DMS79 (cell line): ENCODE results near the gene EIF5A2.
"Not testable (repeated sequence)": the region's sequence is repeated elsewhere in the genome, so short reads cannot be mapped to it uniquely, and the experiment has no call there.

Experiments
- DNase-seq: peaks from one replicate; lab custom pipeline; 2025; lab: John Stamatoyannopoulos, UW

EIF5A2 gene

GRCh38 chr3:170896781-170897180 is 11.7 kb downstream of the EIF5A2 start:
- DNase-seq = no peak

- DNase-seq = not testable (repeated sequence)
Measured at GRCh38 chr3:170896333-170896732, 12.1 kb downstream of the EIF5A2 start.

- DNase-seq = no peak
Measured at GRCh38 chr3:170893895-170894294, 14.5 kb downstream of the EIF5A2 start.

- DNase-seq = no peak
Measured at GRCh38 chr3:170889630-170890029, 18.8 kb downstream of the EIF5A2 start.

GRCh38 chr3:170889132-170889531 is 19.3 kb downstream of the EIF5A2 start:
- no peak for DNase-seq

GRCh38 chr3:170884109-170884930 is 24.1 kb downstream of the EIF5A2 start:
- not testable (repeated sequence) for DNase-seq

- DNase-seq = not testable (repeated sequence)
Measured at GRCh38 chr3:170878688-170879087, 29.7 kb downstream of the EIF5A2 start.

GRCh38 chr3:170877311-170877710 is 31.1 kb downstream of the EIF5A2 start:
- DNase-seq = not testable (repeated sequence)

GRCh38 chr3:170876537-170876936 is 31.9 kb downstream of the EIF5A2 start:
- DNase-seq = no peak

GRCh38 chr3:170869645-170870593 is 38.5 kb downstream of the EIF5A2 start, which contains the start of gene RPL22L1:
TSS of gene RPL22L1 (minus strand) at chr3:170870195. CDS start at chr3:170870167, 28 bp downstream.
- no peak for DNase-seq

- no peak for DNase-seq
Measured at GRCh38 chr3:170869239-170869590, 39.2 kb downstream of the EIF5A2 start.

- no peak for DNase-seq
Measured at GRCh38 chr3:170868577-170869238, 39.7 kb downstream of the EIF5A2 start.

- no peak for DNase-seq
Measured at GRCh38 chr3:170867143-170867937, 41.1 kb downstream of the EIF5A2 start.

- no peak for DNase-seq
Measured at GRCh38 chr3:170866499-170866898, 41.9 kb downstream of the EIF5A2 start.

GRCh38 chr3:170865209-170866094 is 43.0 kb downstream of the EIF5A2 start:
- no peak for DNase-seq

- DNase-seq = no peak
Measured at GRCh38 chr3:170864525-170865208, 43.8 kb downstream of the EIF5A2 start.

- no peak for DNase-seq
Measured at GRCh38 chr3:170863816-170864215, 44.6 kb downstream of the EIF5A2 start.

GRCh38 chr3:170862618-170863374 is 45.6 kb downstream of the EIF5A2 start:
- DNase-seq = no peak

GRCh38 chr3:170858599-170858998 is 49.8 kb downstream of the EIF5A2 start:
- DNase-seq = no peak
